GM18507 (cell line): ENCODE results near the gene TACC2.

ENCODE experiments used
- DNase-seq: peaks from one replicate; pipeline ENCODE4 v3.0.0; 2011; ENCODE audit warnings: low read depth; ENCODE audit not compliant: insufficient read length; ENCODE audit errors: extremely low spot score
- FAIRE-seq: peaks from 2 replicates; lab custom pipeline; 2011; peaks lifted over from hg19 to GRCh38; lab: Jason Lieb, UNC

Gene TACC2

GRCh38 chr10:122154545-122155366, 165.8 kb downstream of the TACC2 start:
- DNase-seq (no peak), FAIRE-seq (no peak)

- DNase-seq (no peak), FAIRE-seq (no peak)
These were observed 168.5 kb downstream of the TACC2 start for GRCh38 chr10:122157451-122157850.

- no peak for FAIRE-seq
- DNase-seq, result no peak
These were observed 169.4 kb downstream of the TACC2 start for GRCh38 chr10:122158362-122158761.

- no peak for DNase-seq
- no peak for FAIRE-seq
These were observed 170.4 kb downstream of the TACC2 start for GRCh38 chr10:122159141-122159970.

- no peak for DNase-seq
- no peak for FAIRE-seq
These were observed 172.8 kb downstream of the TACC2 start for GRCh38 chr10:122161795-122162194.

- no peak for DNase-seq
- no peak for FAIRE-seq
These were observed 173.8 kb downstream of the TACC2 start for GRCh38 chr10:122162671-122163173.

GRCh38 chr10:122163174-122164022, 174.4 kb downstream of the TACC2 start:
- DNase-seq, result no peak
- no peak for FAIRE-seq

GRCh38 chr10:122164023-122164601, 175.1 kb downstream of the TACC2 start:
- DNase-seq, result no peak
- FAIRE-seq, result no peak

- FAIRE-seq (no peak), DNase-seq (no peak)
These were observed 176.0 kb downstream of the TACC2 start for GRCh38 chr10:122164815-122165483.

GRCh38 chr10:122165484-122166276, 176.7 kb downstream of the TACC2 start:
- DNase-seq, result no peak
- FAIRE-seq, result no peak

- no peak for DNase-seq
- FAIRE-seq, result no peak
These were observed 179.1 kb downstream of the TACC2 start for GRCh38 chr10:122168101-122168500.

- DNase-seq (no peak), FAIRE-seq (no peak)
These were observed 179.8 kb downstream of the TACC2 start for GRCh38 chr10:122168598-122169394.

- no peak for DNase-seq
- no peak for FAIRE-seq
These were observed 181.8 kb downstream of the TACC2 start for GRCh38 chr10:122170802-122171201.

GRCh38 chr10:122171302-122172075, 182.5 kb downstream of the TACC2 start:
- FAIRE-seq, result no peak
- DNase-seq, result no peak

- no peak for DNase-seq
- FAIRE-seq, result no peak
These were observed 183.5 kb downstream of the TACC2 start for GRCh38 chr10:122172361-122173008.

GRCh38 chr10:122173337-122173736, 184.4 kb downstream of the TACC2 start:
- DNase-seq (no peak), FAIRE-seq (no peak)
